Glutamatergic neuron (in vitro differentiated cells): ENCODE measurements around the gene S100A9. TPM values are rescaled to one million over a fixed set of nuclear protein-coding genes. Genes with fewer than 3 reads are reported as not detected.
"Not testable (repeated sequence)": the region's sequence is repeated elsewhere in the genome, so short reads cannot be mapped to it uniquely, and the experiment has no call there.

Experiments used
- DNase-seq: peaks from one replicate; pipeline ENCODE4 v3.0.0; 2022
- H3K27ac Mint-ChIP-seq: one replicate; pipeline ENCODE4 v1.8.0; 2020; ENCODE audit warnings: mild to moderate bottlenecking, mixed read lengths, inconsistent platforms; ENCODE audit not compliant: unreplicated experiment
- H3K27me3 Mint-ChIP-seq: one replicate; pipeline ENCODE4 v1.8.0; 2020; ENCODE audit warnings: mild to moderate bottlenecking, moderate library complexity, mixed read lengths, inconsistent platforms; ENCODE audit not compliant: unreplicated experiment
- H3K36me3 Mint-ChIP-seq: one replicate; pipeline ENCODE4 v1.8.0; 2020; ENCODE audit warnings: mild to moderate bottlenecking, mixed read lengths, inconsistent platforms; ENCODE audit not compliant: unreplicated experiment
- H3K4me1 Mint-ChIP-seq: one replicate; pipeline ENCODE4 v1.8.0; 2020; ENCODE audit warnings: mild to moderate bottlenecking, low read depth, mixed read lengths, inconsistent platforms; ENCODE audit not compliant: unreplicated experiment
- H3K4me3 Mint-ChIP-seq: one replicate; pipeline ENCODE4 v1.8.0; 2020; ENCODE audit warnings: mild to moderate bottlenecking, mixed read lengths, inconsistent platforms; ENCODE audit not compliant: unreplicated experiment
- H3K9me3 Mint-ChIP-seq: one replicate; pipeline ENCODE4 v1.8.0; 2020; ENCODE audit warnings: mild to moderate bottlenecking, moderate library complexity, mixed read lengths, inconsistent platforms; ENCODE audit not compliant: unreplicated experiment
- CTCF ChIP-seq: fragments of 200-600 bp; sonication (generic); IDR thresholded peaks from one replicate; pipeline ENCODE4 v1.5.0; 2021; ENCODE audit not compliant: partially characterized antibody, unreplicated experiment
- total RNA-seq: library from RNA; stranded (reverse); fragmentation: NEBNext Ultra II Directional; extraction: Animal tissue kit (Norgen Biotek cat#: 25700); gene quantifications from one replicate; pipeline ENCODE4 v1.2.1, GENCODE V29; 2021; ENCODE audit not compliant: unreplicated experiment

The S100A9 gene
- total RNA-seq, 1 donor from 2014 or later, result not detected

GRCh38 chr1:153313288-153313687 is 44.4 kb upstream of the S100A9 start:
- DNase-seq, result no peak
- Mint-ChIP-seq H3K9me3 (peaks cover 4% of the 10 kb centered on the region), H3K27ac (no peak overlapping the region), H3K36me3 (no peaks in the 10 kb centered on the region), H3K4me3 (no peak overlapping the region), H3K4me1 (no peaks in the 10 kb centered on the region), H3K27me3 (peaks cover 2% of the 10 kb centered on the region)
- no peak for TF ChIP-seq CTCF

DNA sequence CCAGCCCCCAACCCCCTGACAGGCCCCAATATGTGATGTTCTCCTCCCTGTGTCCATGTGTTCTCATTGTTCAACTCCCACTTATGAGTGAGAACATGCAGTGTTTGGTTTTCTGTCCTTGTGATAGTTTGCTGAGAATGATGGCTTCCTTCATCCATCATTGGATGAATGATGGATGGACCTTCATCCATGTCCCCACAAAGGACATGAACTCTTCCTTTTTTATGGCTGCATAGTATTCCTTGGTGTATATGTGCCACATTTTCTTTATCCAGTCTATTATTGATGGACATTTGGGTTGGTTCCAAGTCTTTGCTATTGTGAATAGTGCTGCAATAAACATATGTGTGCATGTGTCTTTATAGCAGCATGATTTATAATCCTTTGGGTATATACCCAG is 43.3 kb upstream of the S100A9 start:
- H3K36me3 Mint-ChIP-seq, H3K4me1 Mint-ChIP-seq, H3K9me3 Mint-ChIP-seq, H3K4me3 Mint-ChIP-seq, H3K27me3 Mint-ChIP-seq, H3K27ac Mint-ChIP-seq, DNase-seq: not testable (repeated sequence)

GRCh38 chr1:153316013-153316412 is 41.6 kb upstream of the S100A9 start:
- not testable (repeated sequence) for H3K4me3 Mint-ChIP-seq, H3K9me3 Mint-ChIP-seq, DNase-seq, H3K27me3 Mint-ChIP-seq, H3K36me3 Mint-ChIP-seq, H3K4me1 Mint-ChIP-seq, H3K27ac Mint-ChIP-seq

DNA sequence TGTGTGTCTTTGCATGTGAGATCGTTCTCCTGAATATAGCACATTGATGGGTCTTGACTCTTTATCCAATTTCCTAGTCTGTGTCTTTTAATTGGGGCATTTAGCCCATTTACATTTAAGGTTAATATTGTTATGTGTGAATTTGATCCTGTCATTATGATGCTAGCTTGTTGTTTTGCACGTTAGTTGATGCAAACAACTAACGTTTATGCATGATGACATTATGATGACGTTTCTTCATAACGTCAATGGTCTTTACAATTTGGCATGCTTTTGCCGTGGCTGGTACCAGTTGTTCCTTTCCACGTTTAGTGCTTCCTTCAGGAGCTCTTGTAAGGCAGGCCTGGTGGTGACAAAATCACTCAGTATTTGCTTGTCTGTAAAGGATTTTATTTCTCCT is 39.5 kb upstream of the S100A9 start:
- not testable (repeated sequence) for H3K9me3 Mint-ChIP-seq, DNase-seq, H3K4me3 Mint-ChIP-seq, H3K4me1 Mint-ChIP-seq, H3K27ac Mint-ChIP-seq, H3K27me3 Mint-ChIP-seq, H3K36me3 Mint-ChIP-seq

GRCh38 chr1:153322568-153322967 is 35.1 kb upstream of the S100A9 start:
- Mint-ChIP-seq H3K27me3 (peaks cover 1% of the 10 kb centered on the region), H3K27ac (no peak overlapping the region), H3K4me3 (no peak overlapping the region), H3K9me3 (no peaks in the 10 kb centered on the region), H3K36me3 (peaks cover 5% of the 10 kb centered on the region), H3K4me1 (no peaks in the 10 kb centered on the region)
- TF ChIP-seq CTCF, result no peak
- no peak for DNase-seq

GRCh38 chr1:153324912-153325311 is 32.7 kb upstream of the S100A9 start:
- Mint-ChIP-seq H3K4me1 (no peaks in the 10 kb centered on the region), H3K4me3 (no peak overlapping the region), H3K27ac (no peak overlapping the region), H3K36me3 (peaks cover 5% of the 10 kb centered on the region), H3K27me3 (peaks cover 1% of the 10 kb centered on the region), H3K9me3 (no peaks in the 10 kb centered on the region)
- no peak for DNase-seq
- TF ChIP-seq CTCF, result no peak

GRCh38 chr1:153333902-153334301 is 23.8 kb upstream of the S100A9 start:
- peaks cover 4% of the 10 kb centered on the region for H3K27me3 Mint-ChIP-seq
- TF ChIP-seq CTCF, result no peak
- no peak overlapping the region for H3K27ac Mint-ChIP-seq
- no peak for DNase-seq
- no peaks in the 10 kb centered on the region for H3K4me1 Mint-ChIP-seq
- no peaks in the 10 kb centered on the region for H3K9me3 Mint-ChIP-seq
- H3K4me3 Mint-ChIP-seq, result no peak overlapping the region
- H3K36me3 Mint-ChIP-seq, result no peaks in the 10 kb centered on the region
